GM19438 (cell line): Measurements from ENCODE around the gene LY86.
"Not testable (repeated sequence)": the region's sequence is repeated elsewhere in the genome, so short reads cannot be mapped to it uniquely, and the experiment has no call there.

Experiments used
- ATAC-seq: cut with Tn5 transposase; IDR thresholded peaks from one replicate; pipeline ENCODE4 v1.9.1; 2021; ENCODE audit warnings: low read depth; ENCODE audit not compliant: unreplicated experiment

Gene LY86

GRCh38 chr6:6648692-6649343 is 60.3 kb downstream of the LY86 start:
- ATAC-seq, result no peak

DNA sequence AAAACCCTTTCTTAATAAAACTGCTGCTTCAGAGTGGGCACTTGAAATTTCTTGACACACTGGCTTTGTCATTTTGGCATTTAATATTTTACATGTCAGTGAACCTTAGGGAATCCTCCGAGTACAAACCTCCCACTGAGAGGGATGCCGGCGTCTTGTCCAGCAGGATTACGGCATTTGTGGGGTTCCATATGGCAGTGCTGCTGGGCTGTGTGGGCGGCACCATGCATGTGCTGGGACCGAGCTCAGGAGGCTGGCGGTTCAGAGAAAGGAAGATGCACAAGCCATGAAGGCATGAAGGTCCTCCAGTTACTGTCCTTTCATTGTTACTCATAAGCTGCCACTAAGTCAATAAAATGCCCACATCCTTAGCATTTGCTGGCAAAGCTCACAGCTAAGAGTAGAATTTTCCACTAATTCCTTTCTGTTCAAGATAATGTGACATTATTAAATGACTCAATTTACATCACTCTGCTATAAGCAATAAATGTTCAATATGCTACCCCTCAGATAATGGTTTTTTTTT is 61.4 kb downstream of the LY86 start:
- no peak for ATAC-seq

GRCh38 chr6:6650839-6651238 is 62.3 kb downstream of the LY86 start:
- ATAC-seq, result no peak

DNA sequence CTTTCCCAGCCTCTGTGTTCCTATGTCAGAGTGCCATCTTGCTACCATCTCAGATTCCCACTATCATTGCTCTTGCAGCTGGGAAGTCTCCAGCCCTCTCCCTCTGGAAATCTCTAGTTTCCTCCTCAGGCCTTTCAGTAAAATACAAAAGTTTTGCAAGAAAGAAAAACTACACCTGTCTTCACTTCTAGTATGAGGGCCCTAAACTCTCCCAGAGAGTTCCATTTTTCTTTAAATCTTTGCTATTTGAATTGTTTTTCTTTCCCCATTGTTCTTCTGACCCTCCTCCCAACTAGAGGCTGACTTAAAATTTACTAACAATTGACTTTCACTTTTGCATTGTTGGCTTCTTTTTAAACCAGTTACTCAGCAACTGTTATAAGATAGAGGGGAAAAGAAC is 62.8 kb downstream of the LY86 start:
- no peak for ATAC-seq

- no peak for ATAC-seq
Observed at GRCh38 chr6:6652932-6653331, 64.4 kb downstream of the LY86 start.

DNA sequence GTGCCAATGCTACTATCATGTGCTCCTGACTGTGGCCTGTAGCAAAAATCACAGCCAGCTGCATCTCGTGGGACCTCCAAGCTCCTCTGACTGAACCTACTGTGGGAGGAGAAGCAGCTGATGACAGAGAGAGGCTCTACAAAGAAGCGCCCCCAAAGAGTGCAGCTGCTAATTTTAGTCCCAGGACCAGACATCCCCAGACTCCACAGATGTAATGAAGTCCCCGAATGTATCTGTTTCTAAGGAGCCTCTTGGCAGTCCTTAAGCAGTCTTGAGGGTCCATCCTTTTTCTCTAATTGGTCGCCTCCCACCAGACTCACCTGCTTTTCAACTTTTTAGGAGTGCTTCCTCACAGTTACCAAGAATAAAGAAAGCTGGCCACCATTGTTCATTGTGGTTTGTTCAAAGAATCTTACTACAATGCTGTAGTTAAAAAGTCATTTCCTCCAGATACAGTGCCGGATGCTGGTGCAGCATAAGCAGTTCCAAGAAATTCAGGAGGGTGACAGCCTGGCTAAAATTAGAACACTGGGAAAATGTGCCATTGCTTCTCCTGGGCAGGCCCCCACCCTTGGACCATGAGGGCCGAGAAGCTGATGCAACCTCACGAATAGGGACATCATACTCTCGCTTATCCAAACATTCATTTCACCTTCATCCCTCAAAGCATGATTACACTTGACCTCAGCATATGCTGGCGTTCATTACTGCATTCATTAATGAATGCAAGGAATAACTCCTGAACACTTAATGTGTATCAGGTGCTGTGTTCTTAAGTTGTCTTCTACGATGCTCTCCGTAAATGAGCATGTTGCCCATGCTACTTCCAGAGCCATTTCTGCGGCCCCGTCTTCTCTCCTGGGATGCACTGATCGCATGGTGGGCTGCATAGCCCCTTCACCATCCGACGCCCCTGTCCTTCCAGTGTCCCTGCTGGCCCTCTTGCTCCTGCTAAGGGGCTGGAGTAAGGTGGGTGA is 66.4 kb downstream of the LY86 start:
- no peak for ATAC-seq

GRCh38 chr6:6655805-6656251 is 67.3 kb downstream of the LY86 start:
- ATAC-seq, result peak; percentile 36

- peak; percentile 51 for ATAC-seq
Observed at GRCh38 chr6:6656287-6656686, 67.8 kb downstream of the LY86 start.

- no peak for ATAC-seq
Observed at GRCh38 chr6:6657085-6657819, 68.7 kb downstream of the LY86 start.

GRCh38 chr6:6657820-6658217 is 69.3 kb downstream of the LY86 start:
- ATAC-seq, result no peak

- no peak for ATAC-seq
Observed at GRCh38 chr6:6659600-6660327, 71.2 kb downstream of the LY86 start.

DNA sequence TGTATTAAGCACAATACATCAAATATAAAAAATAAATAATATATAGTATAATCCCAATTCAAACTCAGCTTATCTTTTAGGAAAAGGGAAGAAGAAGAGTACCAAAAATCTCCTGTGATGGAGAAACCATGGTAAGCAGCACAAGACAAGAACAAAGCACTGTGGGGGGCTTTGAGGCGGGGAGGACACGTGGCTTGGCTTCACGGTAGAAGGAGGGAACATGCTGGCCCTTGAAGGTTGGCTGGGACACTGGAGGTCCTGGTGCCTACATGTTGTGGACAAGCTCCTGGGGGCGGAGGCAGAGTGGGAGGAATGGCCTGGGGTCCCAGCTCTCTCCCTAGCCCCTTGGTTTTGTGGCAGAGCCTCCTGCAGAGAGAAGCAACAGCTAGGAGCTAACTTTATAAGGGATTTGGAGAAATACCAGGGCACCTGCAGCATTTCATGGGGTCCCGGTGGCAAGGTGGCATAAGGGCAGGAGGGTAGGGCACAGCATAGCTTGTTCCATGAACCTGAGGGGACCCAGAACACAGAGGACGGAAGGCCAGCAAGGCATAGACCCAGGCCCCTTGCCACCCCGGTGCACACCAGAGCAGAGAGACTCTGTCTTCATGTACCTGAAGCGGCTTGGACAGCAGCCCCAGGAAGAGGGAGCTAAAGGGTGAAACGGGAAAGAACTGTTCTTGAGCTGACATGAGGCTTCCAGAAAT is 72.0 kb downstream of the LY86 start:
- ATAC-seq, result no peak

GRCh38 chr6:6661191-6661590 is 72.7 kb downstream of the LY86 start:
- ATAC-seq, result no peak

- no peak for ATAC-seq
Observed at GRCh38 chr6:6661684-6662083, 73.2 kb downstream of the LY86 start.

DNA sequence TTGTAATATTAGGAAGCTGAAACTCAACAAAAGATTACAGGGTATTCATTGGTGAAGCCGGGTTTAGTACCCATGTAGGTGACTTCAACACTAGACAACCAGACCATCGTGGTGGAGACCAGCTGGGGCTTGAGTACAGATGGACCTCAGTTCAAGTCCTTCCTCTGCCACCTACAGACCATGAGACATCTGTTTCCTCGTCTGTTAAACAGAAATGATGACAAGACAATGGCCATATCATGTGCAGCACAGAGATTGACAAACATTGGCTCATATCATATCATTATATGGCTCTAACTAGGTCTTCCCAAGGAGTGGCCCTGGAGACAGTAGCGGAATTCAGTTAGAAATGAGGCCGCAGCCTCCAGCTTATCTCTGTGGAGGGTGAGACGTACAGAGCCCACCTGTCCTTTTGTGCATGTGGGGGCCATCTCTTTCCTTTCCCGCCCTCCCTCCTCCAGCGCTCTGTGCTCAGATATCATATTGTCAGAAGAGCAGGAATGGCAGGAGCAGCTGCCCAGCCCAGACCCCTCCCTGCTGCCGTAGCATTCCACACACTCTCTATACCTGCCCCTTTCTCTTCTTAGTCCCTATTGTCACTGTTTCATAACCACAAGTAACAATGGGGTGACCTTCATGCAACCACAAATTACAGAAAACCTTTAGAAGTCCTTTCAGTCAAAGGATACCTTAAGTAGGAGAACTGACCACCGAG is 75.1 kb downstream of the LY86 start:
- ATAC-seq, result no peak

DNA sequence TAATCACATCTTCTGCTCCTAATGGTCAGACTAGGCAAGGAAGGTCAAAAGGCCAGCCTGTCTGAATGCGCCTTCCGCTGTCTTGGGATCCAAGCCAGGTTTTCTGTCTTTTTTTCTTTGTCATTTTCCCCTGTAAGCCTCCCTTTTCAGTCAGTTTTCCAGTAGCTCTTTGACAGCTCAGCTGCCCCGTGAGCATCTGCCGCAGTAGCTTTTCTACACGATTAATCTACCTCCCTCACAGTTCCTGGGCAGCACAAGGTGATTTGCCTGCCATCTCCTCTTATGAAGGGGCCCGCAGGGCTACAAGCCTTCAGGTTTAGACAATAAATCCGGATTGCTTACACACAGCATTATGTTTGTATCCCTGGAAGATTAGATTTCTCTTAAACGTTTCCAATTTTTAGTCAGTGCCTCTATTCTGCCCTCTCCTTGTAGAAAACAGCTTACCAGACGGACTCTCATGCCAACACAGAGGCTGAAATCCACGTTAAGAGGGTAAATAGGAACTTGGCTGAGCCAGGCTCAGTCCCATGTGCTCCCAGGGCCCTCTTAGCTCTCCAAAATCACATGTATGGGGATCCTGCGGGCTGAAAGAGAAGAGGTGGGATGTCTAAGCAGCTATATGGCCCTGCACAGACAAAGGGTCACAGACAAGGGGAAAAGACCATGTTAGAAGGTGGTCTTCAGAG is 77.2 kb downstream of the LY86 start:
- ATAC-seq, result no peak

DNA sequence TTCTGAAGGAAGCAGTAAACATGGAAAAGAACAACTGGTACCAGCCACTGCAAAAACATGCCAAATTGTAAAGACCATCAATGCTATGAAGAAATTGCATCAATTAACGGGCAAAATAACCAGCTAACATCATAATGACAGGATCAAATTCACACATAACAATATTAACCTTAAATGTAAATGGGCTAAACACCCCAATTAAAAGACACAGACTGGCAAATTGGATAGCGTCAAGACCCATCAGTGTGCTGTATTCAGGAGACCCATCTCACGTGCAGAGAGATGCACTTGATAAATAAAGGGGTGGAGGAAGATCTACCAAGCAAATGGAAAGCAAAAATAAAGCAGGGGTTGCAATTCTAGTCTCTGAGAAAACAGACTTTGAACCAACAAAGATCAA is 81.6 kb downstream of the LY86 start:
- ATAC-seq, result not testable (repeated sequence)

DNA sequence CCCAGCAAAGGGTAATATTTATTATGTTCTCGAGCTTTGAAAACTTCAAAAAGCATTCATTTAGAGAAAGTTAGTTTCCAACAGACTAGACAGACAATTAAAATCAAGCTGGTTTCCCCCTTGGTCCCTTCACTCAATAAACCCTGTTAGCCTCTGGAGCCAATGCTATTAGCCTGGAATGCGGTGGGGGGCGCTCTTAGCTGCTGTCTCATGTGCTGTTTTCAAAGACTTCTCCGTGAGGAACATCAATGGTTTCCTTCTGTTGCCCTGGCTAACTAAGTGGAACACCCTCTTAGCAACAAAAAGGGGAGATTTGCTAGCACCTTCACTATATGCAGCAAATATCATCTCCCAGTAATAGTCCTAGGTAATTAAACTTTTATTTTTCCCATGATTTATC is 86.4 kb downstream of the LY86 start:
- no peak for ATAC-seq
